Urinary bladder (tissue), 4 donors: ENCODE results near the gene IRF9. TPM values are rescaled to one million over a fixed set of nuclear protein-coding genes. Genes with fewer than 3 reads are reported as not detected.
"Not testable (repeated sequence)": the region's sequence is repeated elsewhere in the genome, so short reads cannot be mapped to it uniquely, and the experiment has no call there.

Source experiments
- DNase-seq: peaks from one replicate; pipeline ENCODE4 v3.0.0-alpha.2; 2015; ENCODE audit errors: extremely low spot score
- H3K27ac ChIP-seq: one replicate; pipeline ENCODE4 v1.5.1; 2013; ENCODE audit warnings: low read depth, mild to moderate bottlenecking, moderate library complexity
- H3K36me3 ChIP-seq: one replicate; pipeline ENCODE4 v1.6.1; 2013; ENCODE audit warnings: mild to moderate bottlenecking, moderate library complexity; ENCODE audit not compliant: insufficient read depth
- H3K4me1 ChIP-seq: one replicate; pipeline ENCODE4 v1.6.1; 2013; ENCODE audit warnings: mild to moderate bottlenecking, moderate library complexity; ENCODE audit not compliant: insufficient read depth
- H3K4me3 ChIP-seq: one replicate; pipeline ENCODE4 v1.5.1; 2013; ENCODE audit warnings: low read depth, low read length
- WGBS: extraction: QIAGEN DNeasy Blood & Tissue Kit; methylation state at CpG from one replicate; pipeline ENCODE4 v1.1.7; 2013; 5-methylcytosine and 5-hydroxymethylcytosine counted together
- polyA plus RNA-seq: library from polyadenylated mRNA; stranded (reverse); fragments of 200-250 nt; gene quantifications from one replicate; pipeline ENCODE4 v1.2.3, GENCODE V29; 2013
- total RNA-seq: library from RNA; depleted of rRNA; stranded (reverse); fragments of >200 nt; gene quantifications from one replicate; pipeline ENCODE4 v1.2.3, GENCODE V29; 2014
- donor health status: healthy with polysubstance abuse.
- donor health status: healthy.

IRF9 gene
- total and polyA plus RNA-seq, 2 donors, result 56.8 to 106 TPM

- H3K4me1 ChIP-seq, result peaks cover 1% of the 10 kb centered on the region
- 97% methylated on average over 15 of the region's 15 CpGs for WGBS
- no peak overlapping the region for H3K27ac ChIP-seq
- no peak overlapping the region for H3K4me3 ChIP-seq
- DNase-seq, result no peak
- H3K36me3 ChIP-seq, result no peaks in the 10 kb centered on the region
Measured at GRCh38 chr14:24192933-24193332, 31.9 kb downstream of the IRF9 start.

- Histone ChIP-seq H3K4me1 (peaks cover 1% of the 10 kb centered on the region), H3K27ac (no peak overlapping the region), H3K36me3 (no peaks in the 10 kb centered on the region), H3K4me3 (peak overlapping the region; percentile 67)
- no peak for DNase-seq
- WGBS, result 81% methylated on average over 7 of the region's 7 CpGs
Measured at GRCh38 chr14:24194186-24194872, 33.3 kb downstream of the IRF9 start.

GRCh38 chr14:24194873-24195185, 33.8 kb downstream of the IRF9 start:
- H3K4me1 ChIP-seq, result peaks cover 1% of the 10 kb centered on the region

GRCh38 chr14:24195186-24196070, 34.4 kb downstream of the IRF9 start, which contains the start of gene TM9SF1:
TM9SF1 (minus strand) TSS chr14:24195441; CDS start chr14:24195019, 422 bp downstream.
- H3K4me3 ChIP-seq, result peak within 1 kb of the TSS; percentile 67
- DNase-seq, result peak; percentile 57
- WGBS, result under 1% methylated on average over 89 of the region's 89 CpGs
- peak within 1 kb of the TSS; percentile 94 for H3K27ac ChIP-seq
- peaks cover 1% of the 10 kb centered on the region for H3K4me1 ChIP-seq
- no peaks in the 10 kb centered on the region for H3K36me3 ChIP-seq

More at GRCh38 chr14:24194873-24195185, 33.8 kb downstream of the IRF9 start:
- Histone ChIP-seq H3K36me3 (no peaks in the 10 kb centered on the region), H3K4me3 (peak overlapping the region; percentile 67), H3K27ac (peak overlapping the region; percentile 94)
- DNase-seq, result no peak
- 56% methylated on average over 8 of the region's 8 CpGs for WGBS

- DNase-seq, result no peak
- peak overlapping the region; percentile 94 for H3K27ac ChIP-seq
- peaks cover under 1% of the 10 kb centered on the region for H3K36me3 ChIP-seq
- peaks cover 1% of the 10 kb centered on the region for H3K4me1 ChIP-seq
- 36% methylated on average over 33 of the region's 33 CpGs for WGBS
- H3K4me3 ChIP-seq, result peak overlapping the region; percentile 67
Measured at GRCh38 chr14:24196071-24197055, 35.3 kb downstream of the IRF9 start.

- Histone ChIP-seq H3K4me1 (peaks cover 1% of the 10 kb centered on the region), H3K36me3 (peaks cover 2% of the 10 kb centered on the region), H3K27ac (no peak overlapping the region), H3K4me3 (no peak overlapping the region)
- DNase-seq, result no peak
- WGBS, result 97% methylated on average over 2 of the region's 2 CpGs
Measured at GRCh38 chr14:24197056-24197450, 36.0 kb downstream of the IRF9 start.

- H3K4me1 ChIP-seq, result peaks cover 1% of the 10 kb centered on the region
- peaks cover 2% of the 10 kb centered on the region for H3K36me3 ChIP-seq
- no peak overlapping the region for H3K4me3 ChIP-seq
- WGBS, result 82% methylated on average over 7 of the region's 7 CpGs
- no peak for DNase-seq
- H3K27ac ChIP-seq, result no peak overlapping the region
Measured at GRCh38 chr14:24198814-24199524, 37.9 kb downstream of the IRF9 start.

- H3K4me1 ChIP-seq, H3K4me3 ChIP-seq, H3K36me3 ChIP-seq, H3K27ac ChIP-seq, DNase-seq: not testable (repeated sequence)
- 81% methylated on average over 8 of the region's 8 CpGs for WGBS
Measured at GRCh38 chr14:24202538-24202937, 41.5 kb downstream of the IRF9 start.

GRCh38 chr14:24203249-24203886, 42.3 kb downstream of the IRF9 start:
- not testable (repeated sequence) for H3K4me1 ChIP-seq, H3K27ac ChIP-seq, H3K4me3 ChIP-seq, H3K36me3 ChIP-seq, DNase-seq
- 97% methylated on average over 16 of the region's 16 CpGs for WGBS

GRCh38 chr14:24204163-24205146, 43.4 kb downstream of the IRF9 start:
- no peaks in the 10 kb centered on the region for H3K4me1 ChIP-seq
- H3K4me3 ChIP-seq, result no peak overlapping the region
- peaks cover 2% of the 10 kb centered on the region for H3K36me3 ChIP-seq
- no peak overlapping the region for H3K27ac ChIP-seq
- no peak for DNase-seq
- whole genome bisulfite sequencing, result 90% methylated on average over 7 of the region's 7 CpGs

GRCh38 chr14:24206260-24207103, 45.4 kb downstream of the IRF9 start:
- DNase-seq, result no peak
- Histone ChIP-seq H3K36me3 (peaks cover under 1% of the 10 kb centered on the region), H3K4me3 (no peak overlapping the region), H3K4me1 (no peaks in the 10 kb centered on the region), H3K27ac (no peak overlapping the region)
- WGBS, result 97% methylated on average over 11 of the region's 11 CpGs
